Natural killer cell (primary cell): ENCODE data around the gene AGPAT2. TPM values are rescaled to one million over a fixed set of nuclear protein-coding genes. Genes with fewer than 3 reads are reported as not detected.

Experiments
- ATAC-seq, 3 donors: fragments of 150-1000 bp in 2 of 3; fragments of 200-7000 bp in 1 of 3; cut with Tn5 transposase; 1 replicate in 1 of 3; 2 replicates in 2 of 3; pipeline ENCODE4 v1.10.0; 2021; ENCODE audit warnings: mild to moderate bottlenecking in 2 of 3, moderate library complexity in 2 of 3
- DNase-seq, 2 donors: peaks; one replicate each; pipeline versions ENCODE4 v3.0.0 to v3.0.0-alpha.2; 2013 to 2021; ENCODE audit warnings: mixed read lengths in 1 of 2
- H3K27ac ChIP-seq: one replicate; pipeline ENCODE4 v1.5.1; 2013; ENCODE audit warnings: mild to moderate bottlenecking, low read length
- H3K27me3 ChIP-seq: one replicate; pipeline ENCODE4 v1.6.1; 2013; ENCODE audit warnings: low read length; ENCODE audit not compliant: control insufficient read depth, insufficient read depth
- H3K36me3 ChIP-seq: one replicate; pipeline ENCODE4 v1.6.1; 2013; ENCODE audit warnings: low read length; ENCODE audit not compliant: control insufficient read depth, insufficient read depth
- H3K4me1 ChIP-seq: one replicate; pipeline ENCODE4 v1.6.1; 2013; ENCODE audit warnings: low read length; ENCODE audit not compliant: control insufficient read depth, insufficient read depth
- H3K4me3 ChIP-seq: one replicate; pipeline ENCODE4 v1.5.1; 2013; ENCODE audit warnings: low read length
- H3K9me3 ChIP-seq: one replicate; pipeline ENCODE4 v1.6.1; 2013; ENCODE audit warnings: low read length; ENCODE audit not compliant: control insufficient read depth, insufficient read depth
- H3K27ac Mint-ChIP-seq, 2 donors: one replicate each; pipeline ENCODE4 v1.8.0; 2022; ENCODE audit warnings: mild to moderate bottlenecking in 2 of 2, mixed read lengths in 2 of 2, moderate library complexity in 1 of 2
- H3K27me3 Mint-ChIP-seq, 2 donors: one replicate each; pipeline ENCODE4 v1.8.0; 2022; ENCODE audit warnings: low read depth in 2 of 2, mixed read lengths in 2 of 2
- H3K36me3 Mint-ChIP-seq: one replicate; pipeline ENCODE4 v1.8.0; 2022; ENCODE audit warnings: mixed read lengths
- H3K4me1 Mint-ChIP-seq, 2 donors: one replicate each; pipeline ENCODE4 v1.8.0; 2022; ENCODE audit warnings: mixed read lengths in 2 of 2
- H3K4me3 Mint-ChIP-seq: one replicate; pipeline ENCODE4 v1.8.0; 2022; ENCODE audit warnings: mild to moderate bottlenecking, moderate library complexity, mixed read lengths
- H3K9me3 Mint-ChIP-seq, 2 donors: one replicate each; pipeline ENCODE4 v1.8.0; 2022; ENCODE audit warnings: mixed read lengths in 2 of 2
- CTCF ChIP-seq: fragments of 200-600 bp; IDR thresholded peaks from one replicate; pipeline ENCODE4 v1.8.0; 2022; ENCODE audit warnings: antibody characterized with exemption
- WGBS: methylation state at CpG from one replicate; pipeline ENCODE4 v1.1.7; 2013; ENCODE audit warnings: missing lambda C conversion rate; ENCODE audit not compliant: insufficient coverage; 5-methylcytosine and 5-hydroxymethylcytosine counted together
- intact Hi-C: fragments of 100-400 bp; cut with micrococcal nuclease; formaldehyde crosslinking; loops from one replicate; pipeline ENCODE4 v1.14.2; 2022
- total RNA-seq, 4 donors: library from RNA; stranded (reverse); fragments of 120-200 nt in 1 of 4; gene quantifications; one replicate each; pipeline versions ENCODE4 v1.2.3 to v1.2.4, GENCODE V29; 2013 to 2022

AGPAT2 gene
- total RNA-seq, 3 donors from 2014 or later (not counting 1 experiment from before 2014, with no cell fraction given): 10.3 to 19.4 (median 12.0) TPM

- H3K27ac ChIP-seq: no peak overlapping the region
- ATAC-seq: no peak
- H3K36me3 Mint-ChIP-seq: no peaks in the 10 kb centered on the region
- intact Hi-C loops: no loop called here
- H3K27me3 Mint-ChIP-seq: peaks cover 21 to 26% of the 10 kb centered on the region in 2 donors
- H3K4me1 Mint-ChIP-seq: peaks cover 5% of the 10 kb centered on the region in 2 donors
- H3K9me3 ChIP-seq: no peaks in the 10 kb centered on the region
- DNase-seq: no peak
- H3K4me3 ChIP-seq: no peak overlapping the region
- no peaks in the 10 kb centered on the region for H3K9me3 Mint-ChIP-seq
- 9% methylated on average over 31 of the region's 31 CpGs for WGBS
- no peak overlapping the region for H3K27ac Mint-ChIP-seq
- H3K36me3 ChIP-seq: no peaks in the 10 kb centered on the region
- H3K27me3 ChIP-seq: peaks cover 55% of the 10 kb centered on the region
- peaks cover 34% of the 10 kb centered on the region for H3K4me1 ChIP-seq
- TF ChIP-seq CTCF: no peak
- no peak overlapping the region for H3K4me3 Mint-ChIP-seq
These were observed 29.0 kb downstream of the AGPAT2 start for GRCh38 chr9:136657974-136658848.

- H3K27me3 Mint-ChIP-seq: peaks cover 21 to 28% of the 10 kb centered on the region in 2 donors
- H3K27ac ChIP-seq: no peak overlapping the region
- no peak overlapping the region for H3K4me3 ChIP-seq
- no peaks in the 10 kb centered on the region for H3K9me3 Mint-ChIP-seq
- no peak for TF ChIP-seq CTCF
- no peak overlapping the region for H3K4me3 Mint-ChIP-seq
- no peaks in the 10 kb centered on the region for H3K36me3 ChIP-seq
- DNase-seq (no peak), ATAC-seq (no peak)
- H3K4me1 Mint-ChIP-seq: peaks cover 5% of the 10 kb centered on the region in 2 donors
- H3K27me3 ChIP-seq: peaks cover 49% of the 10 kb centered on the region
- H3K4me1 ChIP-seq: peaks cover 34% of the 10 kb centered on the region
- H3K9me3 ChIP-seq: no peaks in the 10 kb centered on the region
- 11% methylated on average over 37 of the region's 37 CpGs for WGBS
- no peak overlapping the region for H3K27ac Mint-ChIP-seq
- H3K36me3 Mint-ChIP-seq: no peaks in the 10 kb centered on the region
- intact Hi-C loops: no loop called here
These were observed 30.3 kb downstream of the AGPAT2 start for GRCh38 chr9:136656795-136657611.

- Mint-ChIP-seq H3K27me3 (peaks cover 21 to 28% of the 10 kb centered on the region in 2 donors), H3K9me3 (no peaks in the 10 kb centered on the region), H3K27ac (no peak overlapping the region), H3K4me3 (no peak overlapping the region), H3K4me1 (peaks cover 5% of the 10 kb centered on the region in 2 donors), H3K36me3 (no peaks in the 10 kb centered on the region)
- DNase-seq (no peak), ATAC-seq (no peak)
- H3K4me1 ChIP-seq: peaks cover 34% of the 10 kb centered on the region
- intact Hi-C loops: no loop called here
- WGBS: 11% methylated on average over 10 of the region's 11 CpGs
- H3K9me3 ChIP-seq: no peaks in the 10 kb centered on the region
- no peak for TF ChIP-seq CTCF
- H3K36me3 ChIP-seq: no peaks in the 10 kb centered on the region
- no peak overlapping the region for H3K27ac ChIP-seq
- H3K4me3 ChIP-seq: no peak overlapping the region
- H3K27me3 ChIP-seq: peaks cover 47% of the 10 kb centered on the region
These were observed 31.0 kb downstream of the AGPAT2 start for GRCh38 chr9:136656183-136656738.
